Heart left ventricle (tissue), 13 donors: ENCODE results near the gene EXTL1.

ENCODE experiments used
- CTCF ChIP-seq, 12 donors: fragments of 200-600 bp; sonication (generic) in 4 of 12; IDR thresholded peaks; one replicate each; pipeline versions ENCODE4 v1.5.0 to v1.8.0; 2018 to 2022; ENCODE audit warnings: antibody characterized with exemption in 12 of 12, mild to moderate bottlenecking in 5 of 12
- POLR2A ChIP-seq, 2 donors: fragments of 450-650 bp; IDR thresholded peaks; one replicate each; pipeline ENCODE4 v1.6.1; 2017; ENCODE audit warnings: antibody characterized with exemption in 2 of 2, mild to moderate bottlenecking in 2 of 2, moderate library complexity in 2 of 2
- donor health status: ischemic (EF 13 %, LVEDD 7.1; RV severe dilation, severe dysfunction).
- donor health status: DM: no; HTN: yes; CAD: no.
- donor health status: DM: no; HTN: no; CAD: no.
- donor health status: ischemic (EF 25% LVEDD 6.9; RV normal size, moderate dysfunction).
- donor health status: ischemic (EF 25% LVEDD 5.7; RV mildly dilated, moderate dysfunction).
- donor health status: ischemic (EF 35%, LVEDD 5.7; RV mildly dilated, moderate dysfunction).
- donor health status: nonischemic (EF 11% LVEDD 7.7; RV severe dilation, severe dysfunction).
- donor health status: DM: yes; HTN: yes; CAD: no.
- donor health status: PGD.
- donor health status: ischemic (EF 29% LVEDD 5.4; RV normal size, mild dysfunction).
- donor health status: nonischemic (EF 23%, LVEDD 6.1; RV moderate dilation, normal function).

- peak; percentile 98 to 100 (median 99) for TF ChIP-seq CTCF (IDR thresholded peaks at IDR 0.05)
- no peak for TF ChIP-seq POLR2A (IDR thresholded peaks at IDR 0.05)
Observed at GRCh38 chr1:26035959-26036755, 14.6 kb downstream of the EXTL1 start.
